GM12878 (cell line): ENCODE measurements around the gene RDM1. TPM values are rescaled to one million over a fixed set of nuclear protein-coding genes. Genes with fewer than 3 reads are reported as not detected.

Source experiments
- ASH2L ChIP-seq: fragments of 300-600, 200-600 bp; sonication (generic); IDR thresholded peaks from 2 replicates; pipeline ENCODE4 v1.6.1; 2017; ENCODE audit warnings: low read depth, mild to moderate bottlenecking, borderline replicate concordance
- BMI1 ChIP-seq: fragments of 450-650 bp; IDR thresholded peaks from 2 replicates; pipeline ENCODE4 v1.6.1; 2016; ENCODE audit warnings: mild to moderate bottlenecking, moderate library complexity, borderline replicate concordance
- CREM ChIP-seq: IDR thresholded peaks from 2 replicates; pipeline ENCODE4 v1.6.1; 2014; ENCODE audit warnings: antibody characterized with exemption, low read depth
- EGR1 ChIP-seq, 2 experiments: IDR thresholded peaks; 1 replicate in 1 of 2; 2 replicates in 1 of 2; pipeline ENCODE4 v1.6.1; 2011 to 2012; ENCODE audit warnings: low read depth in 2 of 2, low read length in 2 of 2, borderline replicate concordance in 1 of 2, mild to moderate bottlenecking in 1 of 2, moderate library complexity in 1 of 2
- FOS ChIP-seq: IDR thresholded peaks from 3 replicates; pipeline ENCODE4 v1.6.1; 2011; ENCODE audit warnings: borderline replicate concordance; ENCODE audit not compliant: insufficient read length; ENCODE audit errors: extremely low read depth
- FOXM1 ChIP-seq: IDR thresholded peaks from 2 replicates; pipeline ENCODE4 v1.6.1; 2012; ENCODE audit warnings: low read depth, mild to moderate bottlenecking, inconsistent platforms, low read length, moderate library complexity
- GATAD2B ChIP-seq: fragments of 450-650 bp; conservative IDR thresholded peaks from 2 replicates; pipeline ENCODE4 v1.6.1; 2017; ENCODE audit warnings: low read depth, mild to moderate bottlenecking, moderate library complexity
- IKZF2 ChIP-seq, 2 experiments: fragments of 450-650 bp; IDR thresholded peaks; 2 replicates each; pipeline ENCODE4 v1.6.1; 2017; ENCODE audit warnings: mild to moderate bottlenecking in 2 of 2, moderate library complexity in 2 of 2
- NR2C1 ChIP-seq: fragments of 450-650 bp; IDR thresholded peaks from 2 replicates; pipeline ENCODE4 v1.6.1; 2017; ENCODE audit warnings: antibody characterized with exemption, mild to moderate bottlenecking, moderate library complexity
- NRF1 ChIP-seq: conservative IDR thresholded peaks from 2 replicates; pipeline ENCODE4 v1.6.1; 2011; ENCODE audit warnings: mild to moderate bottlenecking, low read depth, low read length, improper control_type of control experiment
- PAX8 ChIP-seq: fragments of 450-650 bp; IDR thresholded peaks from 2 replicates; pipeline ENCODE4 v1.6.1; 2017; ENCODE audit warnings: mild to moderate bottlenecking, moderate library complexity
- POLR2A ChIP-seq: IDR thresholded peaks from 2 replicates; pipeline ENCODE4 v1.6.1; 2011; ENCODE audit warnings: low read depth, mild to moderate bottlenecking, low read length
- RBBP5 ChIP-seq: fragments of 200-600 bp; sonication (generic); conservative IDR thresholded peaks from 2 replicates; pipeline ENCODE4 v1.6.1; 2016
- RUNX3 ChIP-seq: IDR thresholded peaks from 2 replicates; pipeline ENCODE4 v1.6.1; 2012; ENCODE audit warnings: low read length, inconsistent platforms
- SMAD5 ChIP-seq: IDR thresholded peaks from 2 replicates; pipeline ENCODE4 v1.6.1; 2016; ENCODE audit warnings: antibody characterized with exemption, low read depth
- STAT3 ChIP-seq: IDR thresholded peaks from 2 replicates; pipeline ENCODE4 v1.6.1; 2011; ENCODE audit warnings: low read depth, low read length, improper control_type of control experiment
- polyA plus RNA-seq, 11 experiments: library from polyadenylated mRNA; depleted of rRNA in 4 of 11; unstranded in 6 of 11; stranded (reverse) in 5 of 11; fragments of >200 nt; fragmentation: Nextera tagmentation in 4 of 11; fragmentation: Illumina TruSeq in 1 of 11; extraction: Ambion mirVana in 4 of 11; extraction: Trizol in 1 of 11; gene quantifications; 1 replicate in 1 of 11; 2 replicates in 10 of 11; pipeline versions ENCODE4 v1.2.1 to v1.2.3, GENCODE V29; 2011 to 2016; ENCODE audit warnings: inconsistent platforms in 2 of 11, missing spikeins in 2 of 11, low read depth in 1 of 11
- total RNA-seq, 4 experiments: library from RNA; depleted of rRNA in 3 of 4; stranded (reverse); fragments of >200 nt in 3 of 4; fragmentation: Illumina TruSeq in 1 of 4; extraction: Trizol in 1 of 4; gene quantifications; 2 replicates each; pipeline versions ENCODE4 v1.2.1 to v1.2.3, GENCODE V29; 2013 to 2021
- TF ChIP-seq, protein P1 (sequence below): fragments of 450-650 bp; IDR thresholded peaks from 2 replicates; pipeline ENCODE4 v1.6.1; 2017; ENCODE audit warnings: low read depth, mild to moderate bottlenecking, moderate library complexity
- TF ChIP-seq, protein P2 (sequence below), 3 experiments: IDR thresholded peaks in 2 of 3; conservative IDR thresholded peaks in 1 of 3; 2 replicates each; pipeline ENCODE4 v1.5.1; 2011; ENCODE audit warnings: low read depth in 3 of 3, low read length in 3 of 3, mild to moderate bottlenecking in 3 of 3, control low read depth in 2 of 3, moderate library complexity in 2 of 3, inconsistent platforms in 1 of 3, mixed read lengths in 1 of 3; ENCODE audit not compliant: control insufficient read depth in 2 of 3, insufficient read depth in 1 of 3; ENCODE audit errors: extremely low read depth in 1 of 3
- TF ChIP-seq, protein P3 (sequence below): fragments of 450-650 bp; IDR thresholded peaks from 2 replicates; pipeline ENCODE4 v1.6.1; 2017; ENCODE audit warnings: antibody characterized with exemption, mild to moderate bottlenecking, moderate library complexity
- TF ChIP-seq, protein P4 (sequence below): IDR thresholded peaks from 2 replicates; pipeline ENCODE4 v1.6.1; 2012; ENCODE audit warnings: low read depth, low read length, improper control_type of control experiment
- TF ChIP-seq, protein P5 (sequence below): fragments of 450-650 bp; IDR thresholded peaks from 2 replicates; pipeline ENCODE4 v1.6.1; 2017; ENCODE audit warnings: borderline replicate concordance

The RDM1 gene
- total and polyA plus RNA-seq, 10 of the 15 experiments (the other 5 are each of a cell fraction or from before 2014, with no cell fraction given): 5.7 to 18.4 (median 10.7) TPM

DNA sequence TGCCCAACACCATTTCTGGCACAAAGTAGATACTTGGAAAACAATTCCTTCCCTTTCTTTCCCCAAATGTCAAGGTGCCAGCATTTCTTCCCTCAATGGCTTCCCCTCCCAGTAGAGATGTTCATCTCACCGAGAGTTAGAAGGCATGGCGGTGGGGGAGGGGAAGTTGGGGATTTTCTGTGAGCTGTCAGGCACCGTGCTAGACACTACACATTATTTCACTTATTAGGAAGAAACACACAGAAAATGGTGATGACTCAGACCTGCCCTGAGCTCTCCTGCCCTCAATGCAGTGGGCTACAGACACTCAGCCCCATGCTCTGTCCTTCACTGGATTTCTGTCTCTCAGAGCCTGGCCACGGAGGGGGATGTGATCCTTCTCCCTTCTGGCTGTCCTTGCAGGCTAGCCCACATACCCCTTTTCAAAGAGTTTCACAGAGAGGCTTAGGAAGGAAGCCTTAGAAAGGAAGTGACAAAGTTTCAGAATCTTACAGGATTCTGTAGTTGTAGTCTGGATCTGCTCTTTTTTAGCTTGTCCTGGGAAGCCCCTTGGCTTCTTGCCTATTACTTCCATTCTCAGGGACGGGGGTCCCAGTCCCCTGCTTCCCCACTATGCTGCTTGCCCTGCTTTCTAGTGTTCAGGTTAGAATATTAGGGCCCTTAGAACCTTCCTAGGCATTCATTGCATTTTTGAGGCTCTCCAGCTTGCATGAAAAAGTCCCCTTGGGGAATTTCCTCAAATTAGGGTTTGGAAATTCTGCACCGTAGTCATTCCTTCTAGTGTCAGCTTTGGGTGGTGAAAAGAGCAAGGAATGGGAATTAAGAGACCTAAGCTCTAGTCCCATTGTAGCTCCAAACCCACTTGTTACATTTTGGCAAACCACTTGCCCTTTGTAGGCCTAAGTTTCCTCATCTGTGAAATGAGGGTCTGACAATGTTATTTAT, 38.2 kb downstream of the RDM1 start (continued):
- no peak for TF ChIP-seq FOS
- no peak for TF ChIP-seq SMAD5
- TF ChIP-seq, protein P1, sequence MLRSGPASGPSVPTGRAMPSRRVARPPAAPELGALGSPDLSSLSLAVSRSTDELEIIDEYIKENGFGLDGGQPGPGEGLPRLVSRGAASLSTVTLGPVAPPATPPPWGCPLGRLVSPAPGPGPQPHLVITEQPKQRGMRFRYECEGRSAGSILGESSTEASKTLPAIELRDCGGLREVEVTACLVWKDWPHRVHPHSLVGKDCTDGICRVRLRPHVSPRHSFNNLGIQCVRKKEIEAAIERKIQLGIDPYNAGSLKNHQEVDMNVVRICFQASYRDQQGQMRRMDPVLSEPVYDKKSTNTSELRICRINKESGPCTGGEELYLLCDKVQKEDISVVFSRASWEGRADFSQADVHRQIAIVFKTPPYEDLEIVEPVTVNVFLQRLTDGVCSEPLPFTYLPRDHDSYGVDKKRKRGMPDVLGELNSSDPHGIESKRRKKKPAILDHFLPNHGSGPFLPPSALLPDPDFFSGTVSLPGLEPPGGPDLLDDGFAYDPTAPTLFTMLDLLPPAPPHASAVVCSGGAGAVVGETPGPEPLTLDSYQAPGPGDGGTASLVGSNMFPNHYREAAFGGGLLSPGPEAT: peak; percentile 49; the same call in 1 of the 2 replicates
- no peak for TF ChIP-seq NR2C1
- TF ChIP-seq, protein P2, sequence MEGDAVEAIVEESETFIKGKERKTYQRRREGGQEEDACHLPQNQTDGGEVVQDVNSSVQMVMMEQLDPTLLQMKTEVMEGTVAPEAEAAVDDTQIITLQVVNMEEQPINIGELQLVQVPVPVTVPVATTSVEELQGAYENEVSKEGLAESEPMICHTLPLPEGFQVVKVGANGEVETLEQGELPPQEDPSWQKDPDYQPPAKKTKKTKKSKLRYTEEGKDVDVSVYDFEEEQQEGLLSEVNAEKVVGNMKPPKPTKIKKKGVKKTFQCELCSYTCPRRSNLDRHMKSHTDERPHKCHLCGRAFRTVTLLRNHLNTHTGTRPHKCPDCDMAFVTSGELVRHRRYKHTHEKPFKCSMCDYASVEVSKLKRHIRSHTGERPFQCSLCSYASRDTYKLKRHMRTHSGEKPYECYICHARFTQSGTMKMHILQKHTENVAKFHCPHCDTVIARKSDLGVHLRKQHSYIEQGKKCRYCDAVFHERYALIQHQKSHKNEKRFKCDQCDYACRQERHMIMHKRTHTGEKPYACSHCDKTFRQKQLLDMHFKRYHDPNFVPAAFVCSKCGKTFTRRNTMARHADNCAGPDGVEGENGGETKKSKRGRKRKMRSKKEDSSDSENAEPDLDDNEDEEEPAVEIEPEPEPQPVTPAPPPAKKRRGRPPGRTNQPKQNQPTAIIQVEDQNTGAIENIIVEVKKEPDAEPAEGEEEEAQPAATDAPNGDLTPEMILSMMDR (IDR thresholded peaks at IDR 0.05 in 2 of 3, conservative IDR thresholded peaks at IDR 0.05 in 1 of 3; ENCODE audit: control insufficient read depth in 2 of 3, extremely low read depth in 1 of 3, insufficient read depth in 1 of 3, low read depth in 3 of 3, low read length in 3 of 3): no peak
- TF ChIP-seq NRF1: no peak
- no peak for TF ChIP-seq EGR1 (IDR thresholded peaks at IDR 0.05; ENCODE audit: borderline replicate concordance in 1 of 2, low read depth in 2 of 2, low read length in 2 of 2)
- peak; percentile 53 for TF ChIP-seq RUNX3
- no peak for TF ChIP-seq STAT3
- no peak for TF ChIP-seq ASH2L
- no peak for TF ChIP-seq BMI1
- 0 out of 2 replicates have a peak, but pooled peaks have one; percentile 5 for TF ChIP-seq GATAD2B
- TF ChIP-seq, protein P3, sequence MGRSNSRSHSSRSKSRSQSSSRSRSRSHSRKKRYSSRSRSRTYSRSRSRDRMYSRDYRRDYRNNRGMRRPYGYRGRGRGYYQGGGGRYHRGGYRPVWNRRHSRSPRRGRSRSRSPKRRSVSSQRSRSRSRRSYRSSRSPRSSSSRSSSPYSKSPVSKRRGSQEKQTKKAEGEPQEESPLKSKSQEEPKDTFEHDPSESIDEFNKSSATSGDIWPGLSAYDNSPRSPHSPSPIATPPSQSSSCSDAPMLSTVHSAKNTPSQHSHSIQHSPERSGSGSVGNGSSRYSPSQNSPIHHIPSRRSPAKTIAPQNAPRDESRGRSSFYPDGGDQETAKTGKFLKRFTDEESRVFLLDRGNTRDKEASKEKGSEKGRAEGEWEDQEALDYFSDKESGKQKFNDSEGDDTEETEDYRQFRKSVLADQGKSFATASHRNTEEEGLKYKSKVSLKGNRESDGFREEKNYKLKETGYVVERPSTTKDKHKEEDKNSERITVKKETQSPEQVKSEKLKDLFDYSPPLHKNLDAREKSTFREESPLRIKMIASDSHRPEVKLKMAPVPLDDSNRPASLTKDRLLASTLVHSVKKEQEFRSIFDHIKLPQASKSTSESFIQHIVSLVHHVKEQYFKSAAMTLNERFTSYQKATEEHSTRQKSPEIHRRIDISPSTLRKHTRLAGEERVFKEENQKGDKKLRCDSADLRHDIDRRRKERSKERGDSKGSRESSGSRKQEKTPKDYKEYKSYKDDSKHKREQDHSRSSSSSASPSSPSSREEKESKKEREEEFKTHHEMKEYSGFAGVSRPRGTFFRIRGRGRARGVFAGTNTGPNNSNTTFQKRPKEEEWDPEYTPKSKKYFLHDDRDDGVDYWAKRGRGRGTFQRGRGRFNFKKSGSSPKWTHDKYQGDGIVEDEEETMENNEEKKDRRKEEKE: no peak
- no peak for TF ChIP-seq RBBP5
- TF ChIP-seq, protein P4, sequence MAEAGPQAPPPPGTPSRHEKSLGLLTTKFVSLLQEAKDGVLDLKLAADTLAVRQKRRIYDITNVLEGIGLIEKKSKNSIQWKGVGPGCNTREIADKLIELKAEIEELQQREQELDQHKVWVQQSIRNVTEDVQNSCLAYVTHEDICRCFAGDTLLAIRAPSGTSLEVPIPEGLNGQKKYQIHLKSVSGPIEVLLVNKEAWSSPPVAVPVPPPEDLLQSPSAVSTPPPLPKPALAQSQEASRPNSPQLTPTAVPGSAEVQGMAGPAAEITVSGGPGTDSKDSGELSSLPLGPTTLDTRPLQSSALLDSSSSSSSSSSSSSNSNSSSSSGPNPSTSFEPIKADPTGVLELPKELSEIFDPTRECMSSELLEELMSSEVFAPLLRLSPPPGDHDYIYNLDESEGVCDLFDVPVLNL: no peak
- no peak for TF ChIP-seq CREM
- TF ChIP-seq PAX8: no peak
- TF ChIP-seq POLR2A: no peak
- peak in 1 of 2 experiments; percentile 22; a peak in 1 of 4 replicates for TF ChIP-seq IKZF2 (IDR thresholded peaks at IDR 0.05)
- TF ChIP-seq, protein P5, sequence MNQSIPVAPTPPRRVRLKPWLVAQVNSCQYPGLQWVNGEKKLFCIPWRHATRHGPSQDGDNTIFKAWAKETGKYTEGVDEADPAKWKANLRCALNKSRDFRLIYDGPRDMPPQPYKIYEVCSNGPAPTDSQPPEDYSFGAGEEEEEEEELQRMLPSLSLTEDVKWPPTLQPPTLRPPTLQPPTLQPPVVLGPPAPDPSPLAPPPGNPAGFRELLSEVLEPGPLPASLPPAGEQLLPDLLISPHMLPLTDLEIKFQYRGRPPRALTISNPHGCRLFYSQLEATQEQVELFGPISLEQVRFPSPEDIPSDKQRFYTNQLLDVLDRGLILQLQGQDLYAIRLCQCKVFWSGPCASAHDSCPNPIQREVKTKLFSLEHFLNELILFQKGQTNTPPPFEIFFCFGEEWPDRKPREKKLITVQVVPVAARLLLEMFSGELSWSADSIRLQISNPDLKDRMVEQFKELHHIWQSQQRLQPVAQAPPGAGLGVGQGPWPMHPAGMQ: no peak
- TF ChIP-seq FOXM1: peak; percentile 44; the same call in 1 of the 2 replicates
